Endometrial microvascular endothelial cells (primary cell): ENCODE data around the gene SH2D6. TPM values are rescaled to one million over a fixed set of nuclear protein-coding genes. Genes with fewer than 3 reads are reported as not detected.

Experiments used
- in situ Hi-C: cut with HindIII; loops from 2 replicates; pipeline ENCODE4 v1.10.0; 2017; ENCODE audit warnings: low sequenced_read_pairs, low pct_unique_long_range_greater_than_20kb; ENCODE audit errors: inconsistent ontology term
- total RNA-seq: library from RNA; depleted of rRNA; stranded (reverse); fragments of >200 nt; gene quantifications from one replicate; pipeline ENCODE4 v1.2.3, GENCODE V29; 2015; ENCODE audit errors: inconsistent ontology term

SH2D6 gene
- total RNA-seq, 1 donor from 2014 or later: not detected

DNA sequence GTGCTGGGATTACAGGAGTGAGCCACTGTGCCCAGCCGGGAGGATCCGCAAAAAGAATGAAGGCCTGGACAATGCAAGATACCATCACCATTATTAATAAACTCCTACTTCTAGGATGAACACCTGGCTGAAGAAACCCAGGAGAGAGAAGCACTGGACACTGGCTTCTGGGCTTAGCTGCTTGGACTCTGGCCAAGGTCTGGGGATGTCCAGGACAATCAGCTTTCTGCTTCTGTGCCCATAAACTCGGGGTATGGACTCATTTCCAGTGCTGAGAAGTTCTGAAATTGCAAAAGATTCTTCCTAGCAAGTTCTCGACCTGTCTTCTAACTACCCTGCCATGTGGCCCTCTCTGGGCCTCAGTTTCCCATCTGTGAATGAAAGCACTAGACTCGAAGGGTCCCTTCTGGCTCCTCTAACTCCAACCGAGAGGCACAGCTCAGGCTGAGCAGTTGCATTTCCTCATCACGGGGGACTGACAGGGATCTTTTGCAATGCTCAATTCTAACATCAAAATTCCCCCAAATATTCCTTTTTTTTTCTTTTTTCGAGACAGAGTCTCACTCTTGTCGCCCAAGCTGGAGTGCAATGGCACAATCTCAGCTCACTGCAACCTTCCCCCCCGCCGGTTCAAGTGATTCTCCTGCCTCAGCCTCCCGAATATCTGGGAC is 2.4 kb upstream of the SH2D6 start:
- in situ Hi-C loops: loop anchor here (25.0 kb wide), 1 partner anchor 121 kb away; the partner anchor contains the start of gene MAT2A

- in situ Hi-C loops: loop anchor here (25.0 kb wide), 1 partner anchor 118 kb away; the partner anchor contains the start of gene MAT2A
These were observed 628 bp downstream of the SH2D6 start for GRCh38 chr2:85419009-85419675.

DNA sequence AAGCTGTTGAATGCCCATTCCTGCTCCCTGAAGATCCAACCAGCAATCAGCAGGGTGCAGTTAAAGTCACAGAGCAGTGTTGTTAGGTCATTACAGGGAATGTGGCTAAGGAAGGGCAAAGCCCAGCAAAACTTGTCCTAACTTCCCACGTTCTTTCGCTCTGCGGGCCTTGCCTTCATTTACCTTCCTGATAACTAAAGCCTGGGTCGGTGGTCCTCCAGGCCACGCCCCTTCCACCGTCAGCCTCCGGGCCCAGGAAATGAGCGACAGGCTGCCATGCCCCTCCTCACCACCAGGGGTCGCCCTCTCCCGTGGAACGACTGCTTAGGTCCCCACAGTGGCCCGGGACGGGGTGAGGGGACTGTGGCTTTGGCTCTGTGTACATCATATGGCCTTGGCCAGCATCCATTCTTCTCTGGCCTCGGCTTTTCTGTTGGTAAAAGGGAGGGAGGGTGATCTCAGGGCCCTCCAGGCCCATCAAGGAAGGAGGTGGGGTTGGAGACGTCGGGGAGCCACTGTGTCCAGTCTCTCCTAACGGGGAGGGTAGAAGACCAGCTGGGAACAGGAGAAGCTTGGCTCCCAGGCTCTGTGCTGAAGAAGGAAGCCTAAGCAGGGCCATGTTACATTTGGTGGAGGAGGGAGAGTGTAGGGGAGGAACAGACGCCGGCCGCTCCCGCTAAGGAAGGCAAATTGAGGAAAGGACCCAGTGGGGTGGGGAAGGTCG is 2.2 kb downstream of the SH2D6 start:
- in situ Hi-C loops: loop anchor here (25.0 kb wide), 1 partner anchor 117 kb away; the partner anchor contains the start of gene MAT2A

DNA sequence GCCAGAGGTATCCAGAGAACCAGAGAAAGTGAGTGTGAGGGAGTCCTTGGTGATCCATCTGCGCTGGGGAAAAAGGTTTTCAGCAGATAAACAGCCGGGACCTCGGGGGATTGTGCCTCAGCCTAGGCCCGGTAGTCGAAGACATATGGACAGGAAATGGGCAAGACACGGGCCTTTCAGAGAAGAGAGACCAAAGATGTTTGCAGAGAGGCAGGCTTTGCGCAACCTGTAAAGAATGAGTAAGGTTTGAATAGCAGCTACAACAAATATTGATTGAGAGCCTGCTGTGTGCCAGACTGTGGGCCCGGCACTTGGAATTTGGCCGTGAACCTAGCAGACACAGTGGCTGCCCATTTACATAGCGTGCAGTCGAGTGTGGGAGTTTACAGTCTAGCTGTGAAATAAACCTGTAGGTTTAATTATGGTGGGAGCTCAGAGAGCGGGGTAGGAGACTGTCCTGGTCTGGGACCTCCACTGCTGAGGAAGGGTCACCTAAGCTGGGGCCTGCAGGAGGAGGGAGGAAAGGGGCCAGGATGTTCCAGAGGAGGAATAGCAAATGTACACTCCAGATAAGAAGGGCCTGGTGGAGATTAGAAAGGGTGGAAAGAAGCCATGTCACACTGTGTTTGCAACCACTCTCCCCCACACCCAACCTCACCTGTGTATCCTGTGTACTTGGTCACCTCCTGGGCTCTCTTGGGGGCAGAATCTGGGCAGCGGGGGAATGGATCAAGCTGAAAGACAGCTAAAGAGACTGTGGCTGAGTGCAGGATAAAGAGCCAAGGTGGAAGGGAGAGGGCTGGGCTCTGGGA is 3.0 kb downstream of the SH2D6 start:
- in situ Hi-C loops: loop anchor here (25.0 kb wide), 1 partner anchor 116 kb away; the partner anchor contains the start of gene MAT2A

DNA sequence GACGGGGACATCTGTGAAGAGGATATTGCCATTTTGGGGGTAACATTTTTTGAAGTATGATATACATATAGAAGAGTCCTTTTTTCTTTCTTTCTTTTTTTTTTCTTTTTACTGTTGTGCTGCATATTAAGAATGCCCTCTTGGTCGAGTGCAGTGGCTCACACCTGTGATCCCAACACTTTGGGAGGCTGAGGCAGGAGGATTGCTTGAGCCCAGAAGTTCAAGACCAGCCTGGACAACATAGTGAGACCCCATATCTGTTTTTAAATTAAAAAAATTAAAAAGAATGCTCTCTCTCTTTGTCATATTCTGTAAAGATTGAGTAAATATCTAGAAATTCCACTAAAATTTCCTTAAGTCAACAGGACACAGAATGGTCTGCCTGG is 3.6 kb downstream of the SH2D6 start:
- in situ Hi-C loops: loop anchor here (25.0 kb wide), 1 partner anchor 115 kb away; the partner anchor contains the start of gene MAT2A

- in situ Hi-C loops: loop anchor here (25.0 kb wide), 1 partner anchor 114 kb away; the partner anchor contains the start of gene MAT2A
These were observed 5.0 kb downstream of the SH2D6 start for GRCh38 chr2:85423525-85423924.

DNA sequence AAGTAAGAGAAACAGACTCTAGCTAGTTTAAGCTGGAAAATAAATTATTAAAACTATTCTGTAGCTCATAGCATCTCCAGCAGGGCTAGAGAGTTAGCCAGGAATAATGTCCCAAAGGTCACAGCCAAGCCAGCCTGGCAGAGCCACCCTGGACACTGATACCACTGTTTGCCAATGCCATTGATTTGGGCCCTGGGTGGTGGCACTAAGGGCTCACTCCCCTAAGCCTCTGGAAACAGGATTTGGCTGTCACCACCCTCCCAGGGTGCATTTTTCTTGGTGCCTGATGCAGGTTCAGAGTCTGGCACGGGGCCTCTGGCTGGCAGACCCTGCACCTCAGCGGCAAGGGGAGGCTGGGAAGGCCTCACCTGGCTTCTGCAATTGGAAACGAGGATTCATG is 7.1 kb downstream of the SH2D6 start:
- in situ Hi-C loops: no loop called here

DNA sequence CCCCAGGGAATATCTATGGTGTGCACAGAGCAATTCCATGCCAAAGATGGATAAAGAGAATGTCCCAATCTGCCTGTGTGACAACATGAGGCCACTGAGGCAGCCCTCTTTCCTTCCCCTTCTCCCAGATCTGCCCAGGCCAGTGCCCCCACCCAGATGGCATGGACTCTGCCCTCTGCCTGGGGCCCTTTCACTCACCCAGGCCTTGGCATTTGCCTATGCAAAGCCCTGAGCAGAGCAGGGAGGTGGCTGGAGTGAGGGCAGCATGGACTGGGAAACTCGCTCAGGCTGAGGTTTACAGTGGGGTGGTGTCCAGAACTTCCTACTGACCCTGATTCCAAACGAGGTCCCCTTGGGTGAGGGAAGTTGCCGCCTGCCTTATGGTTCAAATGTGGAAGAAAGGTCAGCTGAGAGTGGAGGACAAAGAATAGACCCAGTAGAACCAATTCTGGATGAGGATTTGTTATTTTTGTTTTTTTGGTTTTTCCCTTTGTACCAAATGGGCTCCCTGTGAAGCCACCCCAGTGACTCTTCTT is 8.9 kb downstream of the SH2D6 start:
- in situ Hi-C loops: no loop called here

DNA sequence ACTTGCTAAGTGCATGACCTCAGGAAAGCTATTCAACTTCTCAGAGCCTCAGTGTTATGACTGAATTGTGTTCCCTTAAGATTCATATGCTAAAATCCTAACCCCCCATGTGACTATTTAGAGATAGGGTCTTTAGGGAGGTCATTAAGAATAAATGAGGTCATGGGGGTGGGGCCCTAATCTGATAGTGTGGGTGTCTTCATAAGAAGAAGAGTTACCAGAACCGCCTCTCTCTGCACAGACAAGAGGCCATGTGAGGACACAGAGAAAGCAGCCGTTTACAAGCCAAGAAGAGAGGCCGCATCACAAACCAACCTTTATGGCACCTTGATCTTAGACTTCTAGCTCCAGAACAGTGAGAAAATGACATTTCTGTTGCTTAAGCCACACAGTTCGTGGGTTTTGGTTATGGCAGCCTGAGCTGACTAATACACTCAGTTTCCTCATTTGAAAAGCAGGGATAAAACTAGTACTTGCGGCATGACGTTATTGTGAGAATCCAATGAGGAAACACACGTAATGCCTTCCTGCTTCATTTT is 9.9 kb downstream of the SH2D6 start:
- in situ Hi-C loops: no loop called here

GRCh38 chr2:85429213-85429923 is 10.9 kb downstream of the SH2D6 start:
- in situ Hi-C loops: no loop called here

GRCh38 chr2:85429924-85430289 is 11.4 kb downstream of the SH2D6 start:
- in situ Hi-C loops: no loop called here

- in situ Hi-C loops: no loop called here
These were observed 12.4 kb downstream of the SH2D6 start for GRCh38 chr2:85430752-85431569.

GRCh38 chr2:85431570-85432205 is 13.2 kb downstream of the SH2D6 start:
- in situ Hi-C loops: no loop called here

GRCh38 chr2:85433511-85434089 is 15.1 kb downstream of the SH2D6 start:
- in situ Hi-C loops: no loop called here

DNA sequence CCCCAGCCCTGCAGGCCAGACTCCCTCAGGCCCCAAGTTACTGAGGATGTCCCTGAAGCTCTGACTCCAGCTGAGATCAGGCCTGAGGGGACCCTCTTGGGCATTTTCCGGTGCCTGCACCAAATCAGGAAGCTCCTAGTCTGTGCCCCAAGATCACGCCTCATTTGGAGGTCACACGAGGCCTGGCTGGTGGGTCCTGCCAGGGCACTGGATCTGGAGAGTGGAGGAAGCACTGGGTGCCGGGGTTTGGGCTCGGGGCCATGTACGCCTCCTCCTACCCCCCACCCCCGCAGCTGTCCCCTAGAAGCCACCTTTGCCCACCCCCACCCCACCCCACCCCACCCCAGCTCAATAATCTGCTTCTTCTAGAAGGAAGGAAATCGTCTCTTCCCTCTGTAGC is 16.2 kb downstream of the SH2D6 start:
- in situ Hi-C loops: no loop called here

- in situ Hi-C loops: no loop called here
These were observed 16.9 kb downstream of the SH2D6 start for GRCh38 chr2:85435220-85435958.
